Endothelial cell of umbilical vein (primary cell): ENCODE results near the gene FGR. TPM values are rescaled to one million over a fixed set of nuclear protein-coding genes. Genes with fewer than 3 reads are reported as not detected.

Experiments used
- BruUV-seq: library from RNA; stranded (reverse); fragments of 400-500 nt; replicated peaks from 2 replicates; lab custom pipeline; 2021; lab: Mats Ljungman, UMichigan
- CTCF ChIA-PET: fragments of 300-600, 350-600 bp; sonication (Branson Sonifier 250); formaldehyde crosslinking; loops from one replicate; lab custom pipeline; 2021; ENCODE audit warnings: antibody characterized with exemption, inconsistent platforms; lab: Charles Lee
- POLR2A ChIA-PET: fragments of 300-600, 350-600 bp; sonication (Branson Sonifier 250); formaldehyde crosslinking; loops from one replicate; lab custom pipeline; 2021; ENCODE audit warnings: antibody characterized with exemption, inconsistent platforms; lab: Charles Lee
- DNase-seq: peaks from one replicate; pipeline ENCODE4 v3.0.0-alpha.2; 2011; ENCODE audit warnings: low read depth, low spot score
- FAIRE-seq: peaks from 2 replicates; lab custom pipeline; 2011; peaks lifted over from hg19 to GRCh38; lab: Jason Lieb, UNC
- H2AFZ ChIP-seq: 2 replicates; pipeline ENCODE4 v1.6.0; 2012; ENCODE audit warnings: low read depth, low read length, control low read depth, inconsistent platforms
- H3K27ac ChIP-seq: 2 replicates; pipeline ENCODE4 v1.5.1; 2011; ENCODE audit warnings: low read depth, mild to moderate bottlenecking, control low read depth, low read length, moderate library complexity; ENCODE audit not compliant: insufficient read depth
- H3K27me3 ChIP-seq, 2 experiments: 2 replicates each; pipeline versions ENCODE4 v1.6.0 to v1.6.1; 2011; ENCODE audit warnings: low read length in 2 of 2, mixed read lengths in 1 of 2; ENCODE audit not compliant: control insufficient read depth in 2 of 2, insufficient read depth in 2 of 2
- H3K36me3 ChIP-seq, 2 experiments: 2 replicates in 1 of 2; 3 replicates in 1 of 2; pipeline ENCODE4 v1.5.1; 2011; ENCODE audit warnings: low read length in 2 of 2, mild to moderate bottlenecking in 1 of 2, moderate library complexity in 1 of 2; ENCODE audit not compliant: control insufficient read depth in 2 of 2, insufficient read depth in 2 of 2; ENCODE audit errors: extremely low read depth in 1 of 2
- H3K4me1 ChIP-seq: 3 replicates; pipeline ENCODE4 v1.5.1; 2011; ENCODE audit warnings: mild to moderate bottlenecking, low read length; ENCODE audit not compliant: control insufficient read depth, insufficient read depth; ENCODE audit errors: extremely low read depth
- H3K4me2 ChIP-seq: 2 replicates; pipeline ENCODE4 v1.6.1; 2011; ENCODE audit warnings: low read length, control low read depth, mixed read lengths; ENCODE audit not compliant: insufficient read depth
- H3K4me3 ChIP-seq, 3 experiments: fragments of 200-600 bp in 1 of 3; sonication (generic), shearing (Covaris generic) in 1 of 3; replicated peaks in 1 of 3; 2 replicates each; pipeline ENCODE4 v1.5.1; 2011 to 2016; ENCODE audit warnings: control low read depth in 3 of 3, low read length in 3 of 3, mild to moderate bottlenecking in 2 of 3, inconsistent platforms in 1 of 3, low read depth in 1 of 3, moderate library complexity in 1 of 3; ENCODE audit not compliant: insufficient read depth in 1 of 3
- H3K79me2 ChIP-seq: 2 replicates; pipeline ENCODE4 v1.6.0; 2012; ENCODE audit warnings: low read length, inconsistent platforms; ENCODE audit not compliant: control insufficient read depth, insufficient read depth
- H3K9ac ChIP-seq: replicated peaks from 2 replicates; pipeline ENCODE3; 2011; ENCODE audit warnings: low read length, control low read depth; ENCODE audit not compliant: insufficient read depth; ENCODE audit errors: extremely low read depth
- H3K9me1 ChIP-seq: replicated peaks from 3 replicates; pipeline ENCODE4 v1.6.0; 2011; ENCODE audit warnings: mild to moderate bottlenecking, low read length; ENCODE audit not compliant: control insufficient read depth, insufficient read depth; ENCODE audit errors: extremely low read depth
- H3K9me3 ChIP-seq: replicated peaks from 2 replicates; pipeline ENCODE4 v1.5.1; 2012; ENCODE audit warnings: low read length, inconsistent platforms; ENCODE audit not compliant: control insufficient read depth, insufficient read depth
- H4K20me1 ChIP-seq: replicated peaks from 2 replicates; pipeline ENCODE3; 2011; ENCODE audit warnings: mild to moderate bottlenecking, low read length; ENCODE audit not compliant: control insufficient read depth, insufficient read depth; ENCODE audit errors: extremely low read depth
- CTCF ChIP-seq, 2 donors: IDR thresholded peaks; 1 replicate in 1 of 2; 2 replicates in 1 of 2; pipeline ENCODE4 v1.5.1; 2011; ENCODE audit warnings: low read length in 2 of 2, mild to moderate bottlenecking in 2 of 2, moderate library complexity in 2 of 2, control low read depth in 1 of 2, inconsistent platforms in 1 of 2, low read depth in 1 of 2; ENCODE audit not compliant: insufficient read depth in 1 of 2; ENCODE audit errors: extremely low read depth in 1 of 2
- EZH2 ChIP-seq: IDR thresholded peaks from 2 replicates; pipeline ENCODE4 v1.6.1; 2012; ENCODE audit warnings: borderline replicate concordance, low read depth, mild to moderate bottlenecking, moderate library complexity, low read length, inconsistent platforms; ENCODE audit not compliant: severe bottlenecking
- FOS ChIP-seq: IDR thresholded peaks from 2 replicates; pipeline ENCODE4 v1.6.1; 2011; ENCODE audit warnings: mild to moderate bottlenecking, low read length, moderate library complexity, borderline replicate concordance; ENCODE audit not compliant: insufficient read depth
- GATA2 ChIP-seq: IDR thresholded peaks from 2 replicates; pipeline ENCODE4 v1.7.0; 2011; ENCODE audit warnings: low read depth, mild to moderate bottlenecking, moderate library complexity, mixed read lengths, low read length; ENCODE audit not compliant: insufficient read length, insufficient read depth
- JUN ChIP-seq: IDR thresholded peaks from 2 replicates; pipeline ENCODE4 v1.6.1; 2011; ENCODE audit warnings: borderline replicate concordance, low read depth; ENCODE audit not compliant: insufficient read length, insufficient read depth
- MAX ChIP-seq: IDR thresholded peaks from 2 replicates; pipeline ENCODE4 v1.6.1; 2011; ENCODE audit not compliant: insufficient read depth, insufficient read length
- MYC ChIP-seq: IDR thresholded peaks from one replicate; pipeline ENCODE4 v1.6.1; 2011; ENCODE audit warnings: mild to moderate bottlenecking, low read depth, low read length
- POLR2A ChIP-seq: IDR thresholded peaks from 2 replicates; pipeline ENCODE4 v1.6.1; 2012; ENCODE audit warnings: low read depth, mild to moderate bottlenecking, control low read depth, low read length
- POLR2AphosphoS5 ChIP-seq: IDR thresholded peaks from 2 replicates; pipeline ENCODE4 v1.6.1; 2012; ENCODE audit warnings: low read depth, mild to moderate bottlenecking, control low read depth, low read length, moderate library complexity; ENCODE audit not compliant: insufficient read depth
- dilution Hi-C: fragments of 300-500 bp; cut with MboI; formaldehyde crosslinking; loops from one replicate; pipeline ENCODE4 v1.15.0; 2019; ENCODE audit warnings: low sequenced_read_pairs; ENCODE audit not compliant: extremely low pct_ligation_motif_present
- intact Hi-C: fragments of 100-400 bp; cut with micrococcal nuclease; formaldehyde crosslinking; loops from one replicate; pipeline ENCODE4 v1.10.0; 2022
- polyA plus RNA-seq, 4 experiments: library from polyadenylated mRNA; depleted of rRNA in 3 of 4; stranded (reverse) in 3 of 4; unstranded in 1 of 4; fragments of >200 nt; gene quantifications; 2 replicates each; pipeline versions ENCODE4 v1.2.1 to v1.2.3, GENCODE V29; 2011 to 2012; ENCODE audit warnings: missing spikeins in 1 of 4
- total RNA-seq: library from RNA; stranded (reverse); gene quantifications from 2 replicates; pipeline ENCODE4 v1.2.3, GENCODE V29; 2021

The FGR gene
- total and polyA plus RNA-seq, 2 donors (not counting 3 experiments of a cell fraction or from before 2014, with no cell fraction given) = 0.18 TPM; not detected in 1

GRCh38 chr1:27627061-27627460 is 7.9 kb downstream of the FGR start:
- Histone ChIP-seq H3K36me3 (no peaks in the 10 kb centered on the region), H3K4me3 (no peak overlapping the region), H3K9me1 (no peaks in the 10 kb centered on the region), H3K79me2 (no peaks in the 10 kb centered on the region), H3K4me2 (no peak overlapping the region), H3K9ac (no peak overlapping the region), H4K20me1 (no peaks in the 10 kb centered on the region), H3K9me3 (no peaks in the 10 kb centered on the region), H3K27ac (no peak overlapping the region), H3K27me3 (no peaks in the 10 kb centered on the region), H2AFZ (no peak overlapping the region), H3K4me1 (peaks cover 14% of the 10 kb centered on the region)
- dilution Hi-C loops (no loop called here), intact Hi-C loops (no loop called here)
- TF ChIP-seq MAX (no peak), CTCF (IDR thresholded peaks at IDR 0.05; ENCODE audit: extremely low read depth in 1 of 2, insufficient read depth in 1 of 2, low read depth in 1 of 2, low read length in 2 of 2) (no peak), FOS (no peak), POLR2A (no peak), MYC (no peak), EZH2 (no peak), GATA2 (no peak), POLR2AphosphoS5 (no peak), JUN (no peak)
- CTCF ChIA-PET = interaction anchor here (1.6 to 3.2 kb wide), 2 partner anchors 11 to 23 kb away, joined by 4 to 19 read pairs; no protein-coding TSS in a partner anchor
- FAIRE-seq (no peak), DNase-seq (no peak)
- no TSS peak for BruUV-seq
- POLR2A ChIA-PET = no interaction called here
